Mononuclear cell (primary cell): ENCODE results near the gene SEMA3C. TPM values are rescaled to one million over a fixed set of nuclear protein-coding genes. Genes with fewer than 3 reads are reported as not detected.

Experiments
- H3K27me3 ChIP-seq: 2 replicates; pipeline ENCODE4 v1.6.0; 2011; ENCODE audit warnings: low read length, control low read depth; ENCODE audit not compliant: insufficient read depth
- H3K4me1 ChIP-seq: 2 replicates; pipeline ENCODE4 v1.5.1; 2011; ENCODE audit warnings: mild to moderate bottlenecking, low read length, control low read depth; ENCODE audit not compliant: insufficient read depth
- H3K4me3 ChIP-seq: 2 replicates; pipeline ENCODE4 v1.5.1; 2011; ENCODE audit warnings: mild to moderate bottlenecking, low read length, moderate library complexity
- H3K9me3 ChIP-seq: 2 replicates; pipeline ENCODE4 v1.5.1; 2011; ENCODE audit warnings: low read depth, mild to moderate bottlenecking, control low read depth, low read length
- total RNA-seq: library from RNA; depleted of rRNA; stranded (reverse); fragments of >200 nt; gene quantifications from one replicate; pipeline ENCODE4 v1.2.3, GENCODE V29; 2012

Gene SEMA3C
- total RNA-seq, 1 donor: 9.7 TPM

DNA sequence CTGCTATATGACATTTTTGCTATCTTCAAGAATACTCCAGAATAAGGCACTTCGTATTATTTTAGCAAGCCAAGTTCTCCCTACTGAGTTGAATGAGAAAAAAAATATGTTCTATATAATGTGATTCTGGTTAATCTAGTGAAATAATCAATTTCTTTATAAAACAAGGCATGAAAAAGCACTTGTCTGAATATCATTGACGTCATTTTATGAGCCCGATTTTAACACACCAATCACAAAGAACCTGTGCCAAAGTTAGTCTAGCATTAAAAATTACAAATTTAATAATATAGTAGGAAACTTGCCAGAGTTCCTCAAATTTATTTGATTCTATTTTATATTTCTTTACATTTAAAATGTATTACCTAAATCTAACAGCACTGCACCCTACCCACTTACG lies 155.1 kb downstream of the SEMA3C start:
- no peaks in the 10 kb centered on the region for H3K9me3 ChIP-seq
- no peaks in the 10 kb centered on the region for H3K27me3 ChIP-seq
- H3K4me1 ChIP-seq: no peaks in the 10 kb centered on the region
- H3K4me3 ChIP-seq: no peak overlapping the region

DNA sequence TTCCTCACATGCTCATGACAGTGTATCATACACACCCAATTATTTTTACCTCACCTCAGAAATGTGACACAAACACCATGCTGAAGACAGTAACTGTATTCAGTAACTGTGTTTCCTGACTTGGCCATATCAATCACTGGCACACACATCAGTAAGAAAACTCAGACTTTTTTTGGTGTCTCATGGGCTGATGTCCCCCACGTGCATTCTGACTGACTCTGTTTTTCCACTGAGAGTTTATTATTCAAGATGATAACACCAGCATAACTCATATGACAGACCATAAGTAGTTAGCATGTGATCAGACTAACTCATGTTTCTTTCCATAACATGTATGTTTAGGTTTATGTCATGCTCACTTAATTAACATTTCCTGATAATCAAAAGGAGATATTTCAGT lies 155.6 kb downstream of the SEMA3C start:
- no peak overlapping the region for H3K4me3 ChIP-seq
- no peaks in the 10 kb centered on the region for H3K9me3 ChIP-seq
- no peaks in the 10 kb centered on the region for H3K27me3 ChIP-seq
- no peaks in the 10 kb centered on the region for H3K4me1 ChIP-seq

DNA sequence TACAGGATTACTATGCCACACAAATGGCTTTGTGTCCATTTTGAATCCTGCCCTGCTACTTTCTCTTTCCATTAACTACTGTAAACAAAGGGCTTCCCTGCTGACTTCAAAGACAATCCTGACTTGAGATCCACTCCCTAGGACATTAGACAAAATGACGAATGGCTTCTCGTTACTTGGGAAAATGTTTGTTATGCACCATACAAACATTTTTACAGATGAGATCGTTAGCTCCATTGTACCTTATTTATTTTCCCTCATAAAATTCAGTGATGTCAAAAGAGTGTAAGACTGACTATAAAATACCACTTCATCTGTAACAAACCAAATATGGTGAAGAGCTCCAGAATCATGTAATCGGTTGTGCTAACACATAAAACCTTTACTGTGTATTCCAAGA lies 158.6 kb downstream of the SEMA3C start:
- Histone ChIP-seq H3K9me3 (no peaks in the 10 kb centered on the region), H3K27me3 (no peaks in the 10 kb centered on the region), H3K4me1 (no peaks in the 10 kb centered on the region), H3K4me3 (no peak overlapping the region)

DNA sequence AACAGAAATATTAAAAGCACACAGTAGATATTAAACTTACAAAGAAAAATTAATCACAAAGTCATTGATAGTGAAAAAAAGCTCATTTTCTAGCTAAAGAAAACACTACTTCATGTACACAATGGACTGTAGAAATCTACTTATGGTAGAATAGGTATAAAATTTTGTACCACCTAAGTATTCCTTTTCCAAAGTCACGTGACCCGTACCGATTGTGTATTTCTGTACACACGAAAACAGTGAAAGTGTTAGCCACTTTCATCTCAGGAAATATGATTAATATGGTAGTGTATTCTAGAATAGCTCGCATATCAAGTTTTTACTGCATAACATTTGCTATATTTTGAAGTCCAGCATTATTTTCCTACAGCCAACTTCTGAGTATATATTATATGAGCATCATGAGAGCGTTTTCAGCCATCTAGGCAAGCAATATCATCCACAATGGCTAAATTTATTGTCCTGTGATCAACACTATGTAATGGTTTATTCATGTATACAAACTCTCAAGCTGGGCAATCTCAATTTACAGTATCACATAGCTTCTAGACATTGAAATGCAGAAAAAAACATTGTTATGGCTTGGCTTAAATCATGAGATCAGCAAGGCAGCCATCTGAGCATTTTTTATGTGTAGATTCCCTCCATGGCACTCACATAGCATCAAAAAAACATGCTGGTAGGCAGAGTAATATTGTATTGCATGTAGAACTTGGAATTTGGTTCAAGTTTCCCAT lies 165.7 kb downstream of the SEMA3C start:
- Histone ChIP-seq H3K4me3 (no peak overlapping the region), H3K9me3 (no peaks in the 10 kb centered on the region), H3K27me3 (no peaks in the 10 kb centered on the region), H3K4me1 (no peaks in the 10 kb centered on the region)

DNA sequence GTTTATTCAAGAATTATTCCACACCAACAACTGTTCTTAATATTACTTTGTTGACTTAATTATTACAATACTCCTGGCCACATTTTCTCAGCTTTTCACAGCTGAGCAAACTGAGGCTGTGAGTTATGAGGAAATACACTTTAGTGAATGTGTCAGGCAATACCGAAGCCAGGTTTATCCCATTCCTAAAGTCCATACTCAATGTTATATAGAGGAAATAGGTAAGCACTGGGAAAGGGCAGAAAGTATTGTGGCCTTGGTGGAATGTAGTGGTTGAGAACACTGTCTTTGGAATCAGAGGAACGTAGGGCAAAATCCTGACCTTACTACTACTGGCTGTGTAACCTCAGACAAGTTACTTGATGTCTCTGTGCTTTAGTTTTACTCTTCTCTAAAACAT lies 169.6 kb downstream of the SEMA3C start:
- Histone ChIP-seq H3K27me3 (no peaks in the 10 kb centered on the region), H3K4me3 (no peak overlapping the region), H3K4me1 (no peaks in the 10 kb centered on the region), H3K9me3 (no peaks in the 10 kb centered on the region)

DNA sequence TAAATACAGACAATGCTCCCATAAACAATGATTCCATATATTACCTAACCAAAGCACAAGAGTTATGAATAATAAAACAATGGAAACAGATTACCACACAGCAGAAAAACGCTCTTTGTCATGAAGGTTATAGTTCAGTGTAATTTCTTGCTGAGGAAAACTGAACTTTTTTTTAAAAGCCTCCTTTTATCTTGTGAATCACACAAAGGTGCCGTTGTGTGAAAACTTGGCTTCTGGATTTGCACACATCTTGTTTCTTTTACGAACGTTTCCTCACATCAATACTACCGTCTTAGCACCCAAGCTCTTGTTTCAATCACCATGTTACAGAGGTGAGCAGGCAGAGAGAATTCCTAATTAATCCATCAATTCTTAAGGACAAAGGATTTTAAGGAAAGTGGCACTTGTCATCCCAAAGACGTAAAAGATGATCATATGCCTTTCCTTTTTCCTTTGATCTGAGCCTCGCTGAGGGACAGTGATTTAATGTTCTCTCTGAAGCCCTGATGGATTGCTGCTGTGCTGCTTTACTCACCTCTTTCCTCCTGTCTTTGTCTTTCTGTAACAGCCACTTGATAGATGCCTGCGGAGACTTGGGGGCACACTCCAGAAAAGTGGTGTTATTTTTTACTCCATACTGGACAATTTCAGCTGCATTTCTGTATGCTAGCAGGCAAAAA lies 170.3 kb downstream of the SEMA3C start:
- no peak overlapping the region for H3K4me3 ChIP-seq
- no peaks in the 10 kb centered on the region for H3K4me1 ChIP-seq
- H3K9me3 ChIP-seq: no peaks in the 10 kb centered on the region
- H3K27me3 ChIP-seq: no peaks in the 10 kb centered on the region

DNA sequence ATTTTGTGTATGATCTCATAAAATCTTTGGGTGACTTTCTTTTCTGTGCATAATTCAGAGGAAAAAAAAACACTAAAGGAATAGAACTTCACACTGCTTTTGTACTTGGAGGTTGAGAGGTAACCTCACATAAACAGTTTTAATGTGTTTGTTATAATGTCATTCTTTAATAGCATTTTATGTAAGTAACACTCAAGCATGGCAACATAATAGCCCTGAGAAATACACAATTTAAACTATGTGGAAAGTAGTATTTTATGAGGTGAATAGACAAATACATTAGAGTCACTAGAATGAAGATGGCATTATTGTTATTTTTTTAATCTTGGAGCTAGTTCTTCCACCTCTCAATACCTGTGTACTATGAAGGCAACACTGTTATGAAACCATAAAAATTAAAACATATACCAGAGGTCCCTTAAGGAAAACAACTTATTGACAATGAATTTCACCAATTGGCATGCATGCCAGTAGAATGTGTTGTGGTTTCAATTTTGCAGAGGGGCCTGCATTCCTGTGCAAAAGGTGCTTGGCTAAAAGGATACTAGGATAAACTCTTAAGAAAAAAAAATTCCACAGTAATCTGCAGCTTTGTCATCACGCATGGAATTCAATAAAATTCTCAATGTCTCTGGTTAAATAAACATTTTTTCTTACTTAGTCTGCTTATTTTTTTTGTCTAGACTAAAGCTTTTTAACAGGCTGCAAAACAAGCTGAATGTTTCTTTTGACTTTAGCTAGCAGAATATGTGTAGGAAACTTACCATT lies 177.9 kb downstream of the SEMA3C start:
- Histone ChIP-seq H3K9me3 (no peaks in the 10 kb centered on the region), H3K4me1 (no peaks in the 10 kb centered on the region), H3K27me3 (no peaks in the 10 kb centered on the region), H3K4me3 (no peak overlapping the region)

DNA sequence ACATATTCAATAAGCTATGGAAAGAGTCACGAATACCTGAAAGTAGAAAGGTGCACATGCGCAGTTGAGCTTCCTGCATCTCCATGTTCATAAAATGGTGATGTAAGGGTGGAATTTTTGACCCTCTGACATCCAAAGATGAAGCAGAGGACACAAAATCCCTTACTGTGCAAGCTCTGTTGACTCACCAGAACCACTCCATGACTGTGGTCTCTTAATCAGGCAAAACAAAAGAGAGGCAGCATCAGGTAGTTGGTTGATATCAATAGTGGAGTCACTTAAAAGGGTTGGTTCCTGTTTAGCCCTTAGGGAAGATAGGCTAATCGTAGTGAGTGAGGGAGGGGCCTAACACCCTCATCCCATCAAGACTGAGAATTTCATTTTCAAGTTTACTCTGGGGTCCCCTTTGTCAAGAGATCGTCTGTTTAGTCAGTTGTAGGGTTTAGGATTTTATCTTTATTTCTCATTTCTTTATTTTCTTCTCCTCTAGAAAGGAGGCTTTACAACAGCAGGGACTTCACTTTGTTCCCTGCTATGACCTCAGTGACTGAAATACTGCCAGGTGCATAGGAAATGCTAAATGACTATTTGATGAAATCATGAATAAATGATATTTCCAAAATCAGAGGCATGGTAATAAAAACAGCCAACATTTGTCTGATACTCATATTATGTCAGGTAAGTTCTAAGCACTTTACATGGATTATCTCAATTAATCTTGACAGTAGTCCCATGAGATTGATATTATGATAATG lies 182.3 kb downstream of the SEMA3C start:
- Histone ChIP-seq H3K4me3 (no peak overlapping the region), H3K4me1 (no peaks in the 10 kb centered on the region), H3K27me3 (no peaks in the 10 kb centered on the region), H3K9me3 (no peaks in the 10 kb centered on the region)

DNA sequence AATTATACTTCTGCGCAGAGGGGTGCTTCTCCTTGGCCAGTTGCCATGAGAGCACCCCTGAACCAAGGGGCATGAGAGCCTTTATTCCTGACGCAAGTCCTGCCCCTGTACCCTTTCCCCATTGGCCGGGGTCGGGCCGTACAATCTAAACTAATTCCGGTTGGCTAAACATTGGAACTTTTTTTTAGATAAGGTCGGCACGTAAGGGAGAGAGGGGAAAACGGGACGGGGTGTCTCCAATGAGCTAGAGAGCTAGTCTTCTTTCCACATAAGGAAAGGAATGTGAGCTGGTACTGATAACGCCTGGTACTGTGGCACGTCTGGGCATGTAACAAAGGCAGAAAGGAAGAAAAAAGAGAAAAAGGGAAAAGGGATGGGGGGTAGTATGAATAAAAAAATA lies 183.5 kb downstream of the SEMA3C start:
- H3K4me3 ChIP-seq: no peak overlapping the region
- H3K4me1 ChIP-seq: no peaks in the 10 kb centered on the region
- H3K27me3 ChIP-seq: no peaks in the 10 kb centered on the region
- no peaks in the 10 kb centered on the region for H3K9me3 ChIP-seq

DNA sequence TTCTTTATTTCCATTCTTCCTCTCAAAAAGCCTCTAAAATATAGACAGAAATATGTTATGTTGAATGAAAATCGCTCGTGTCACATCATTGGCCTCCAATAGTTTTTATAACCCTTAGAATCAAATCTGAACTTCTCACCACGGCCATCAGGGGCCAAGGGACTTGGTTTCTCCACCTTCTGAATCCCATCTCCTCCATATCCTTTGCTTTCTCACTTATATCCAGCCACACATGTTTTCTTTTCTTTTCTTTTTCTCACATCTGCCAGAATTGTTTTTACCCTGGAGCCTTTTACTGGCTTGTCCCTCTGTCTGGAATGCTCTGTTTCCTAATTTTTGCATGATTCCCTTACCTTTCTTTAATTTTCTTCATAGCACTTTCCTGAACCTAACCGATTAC lies 184.8 kb downstream of the SEMA3C start:
- no peak overlapping the region for H3K4me3 ChIP-seq
- no peaks in the 10 kb centered on the region for H3K9me3 ChIP-seq
- H3K4me1 ChIP-seq: no peaks in the 10 kb centered on the region
- H3K27me3 ChIP-seq: no peaks in the 10 kb centered on the region

DNA sequence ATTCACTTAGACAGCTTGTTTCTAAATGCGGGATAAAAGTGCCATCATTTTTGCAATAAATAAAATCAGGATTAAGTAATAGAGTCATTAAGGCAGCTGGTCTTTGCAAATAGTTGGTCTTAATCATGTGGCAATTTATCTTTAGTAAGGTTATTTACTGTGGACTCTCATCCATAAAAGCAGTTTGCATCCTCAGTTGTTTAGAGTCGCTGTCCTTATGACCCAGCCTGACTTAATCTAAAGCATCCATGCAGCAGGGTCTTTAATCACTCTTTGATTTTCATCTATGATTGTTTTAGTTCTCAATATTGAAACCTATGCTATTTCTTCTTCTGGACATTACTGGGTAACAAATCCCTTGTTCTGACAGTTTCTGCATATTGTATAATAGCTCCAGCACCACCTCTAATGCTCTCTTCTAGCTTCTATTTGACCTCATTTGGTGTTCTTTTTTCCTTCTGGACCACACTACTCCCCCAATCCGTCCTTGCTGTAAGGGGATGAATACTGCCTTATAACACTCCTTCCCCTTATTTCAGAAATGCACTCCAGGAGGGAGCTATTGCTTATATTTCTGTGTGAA lies 185.4 kb downstream of the SEMA3C start:
- Histone ChIP-seq H3K27me3 (no peaks in the 10 kb centered on the region), H3K4me3 (no peak overlapping the region), H3K4me1 (no peaks in the 10 kb centered on the region), H3K9me3 (no peaks in the 10 kb centered on the region)

DNA sequence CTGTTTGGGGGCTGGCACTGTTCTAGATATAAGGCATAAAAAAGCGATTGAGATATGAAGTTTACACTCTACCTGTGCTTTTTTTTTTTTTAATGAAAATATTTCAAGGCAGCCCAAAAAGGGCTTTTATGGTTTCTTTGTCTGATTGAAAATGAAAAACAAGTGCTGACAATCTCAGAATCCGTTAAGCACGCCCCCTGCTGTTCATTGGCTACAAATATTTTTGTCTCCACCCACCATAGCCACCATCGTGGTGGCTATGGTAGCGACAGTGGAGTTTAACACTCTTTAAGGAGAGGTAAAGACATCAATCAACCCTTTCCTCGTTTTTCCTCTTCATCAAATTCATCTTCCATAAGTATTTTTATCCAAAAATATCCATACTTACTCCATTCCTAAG lies 186.2 kb downstream of the SEMA3C start:
- no peak overlapping the region for H3K4me3 ChIP-seq
- H3K9me3 ChIP-seq: no peaks in the 10 kb centered on the region
- H3K4me1 ChIP-seq: no peaks in the 10 kb centered on the region
- no peaks in the 10 kb centered on the region for H3K27me3 ChIP-seq

DNA sequence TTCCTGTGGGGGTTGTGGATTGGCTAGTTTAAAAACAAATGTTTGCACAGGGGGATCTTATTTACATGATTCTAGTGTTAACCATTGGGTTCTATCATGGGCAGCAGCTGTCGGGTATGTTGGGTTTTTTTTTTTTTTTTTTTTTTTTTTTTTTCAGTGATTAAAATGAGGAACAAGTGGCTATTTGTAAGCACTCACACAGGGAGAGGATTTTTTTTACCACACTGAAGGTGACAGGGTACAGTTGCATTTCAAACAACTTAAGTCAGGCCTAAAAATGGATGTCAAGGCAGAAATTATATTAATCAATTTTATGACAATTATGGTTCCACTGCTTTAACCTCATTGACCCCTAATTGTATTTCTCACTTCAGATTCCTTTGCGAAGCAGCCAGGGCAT lies 187.6 kb downstream of the SEMA3C start:
- no peaks in the 10 kb centered on the region for H3K27me3 ChIP-seq
- H3K4me3 ChIP-seq: no peak overlapping the region
- no peaks in the 10 kb centered on the region for H3K9me3 ChIP-seq
- H3K4me1 ChIP-seq: no peaks in the 10 kb centered on the region

DNA sequence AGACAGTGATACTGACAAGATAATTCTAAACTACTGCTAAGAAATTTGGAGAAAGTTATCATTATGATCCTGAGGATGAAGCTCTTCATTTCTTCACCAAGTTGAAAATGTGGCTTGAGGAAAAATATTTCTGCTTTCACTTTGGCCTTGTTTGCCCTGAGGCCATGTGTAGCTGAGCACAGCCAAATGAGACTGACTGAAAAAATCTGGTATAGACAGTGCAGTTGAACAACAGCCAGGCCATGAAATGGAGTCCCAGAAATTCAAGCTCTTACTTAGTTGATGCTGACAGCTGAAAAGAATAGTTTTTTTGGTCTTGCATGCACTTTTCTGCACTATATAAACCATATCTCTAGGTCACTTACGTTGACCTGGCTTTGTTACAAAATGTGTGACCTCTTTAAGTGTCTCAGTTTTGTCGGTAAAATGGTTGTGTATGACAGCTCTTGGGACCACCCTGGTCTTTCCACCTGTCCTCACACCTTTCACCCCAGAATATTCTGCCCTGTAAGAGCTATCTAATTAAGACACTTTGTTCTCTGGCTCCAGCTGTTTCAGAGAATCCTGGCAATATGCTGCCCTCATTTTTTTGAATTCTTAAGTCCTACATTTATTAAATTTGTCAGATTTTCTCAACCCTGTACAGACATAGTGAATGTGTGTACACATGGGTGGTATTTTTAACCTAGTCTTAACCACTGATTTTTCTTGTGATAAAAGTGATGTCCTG lies 189.1 kb downstream of the SEMA3C start:
- no peaks in the 10 kb centered on the region for H3K27me3 ChIP-seq
- H3K9me3 ChIP-seq: no peaks in the 10 kb centered on the region
- H3K4me1 ChIP-seq: no peaks in the 10 kb centered on the region
- no peak overlapping the region for H3K4me3 ChIP-seq
